Endodermal cell (in vitro differentiated cells): ENCODE data around the gene XDH. TPM values are rescaled to one million over a fixed set of nuclear protein-coding genes. Genes with fewer than 3 reads are reported as not detected.

ENCODE experiments used
- DNase-seq: peaks from one replicate; pipeline ENCODE4 v3.0.0-alpha.2; 2017
- H3K27ac ChIP-seq: 2 replicates; pipeline ENCODE4 v1.5.1; 2013; ENCODE audit warnings: mild to moderate bottlenecking, low read depth, low read length, moderate library complexity
- H3K27me3 ChIP-seq: 2 replicates; pipeline ENCODE4 v1.6.1; 2013; ENCODE audit warnings: mild to moderate bottlenecking, low read length, moderate library complexity; ENCODE audit not compliant: insufficient read depth, control insufficient read depth, poor library complexity, severe bottlenecking
- H3K36me3 ChIP-seq: 2 replicates; pipeline ENCODE4 v1.7.0; 2013; ENCODE audit warnings: mild to moderate bottlenecking, low read length, moderate library complexity; ENCODE audit not compliant: control insufficient read depth, insufficient read depth
- H3K4me1 ChIP-seq: one replicate; pipeline ENCODE4 v1.7.0; 2013; ENCODE audit warnings: low read length; ENCODE audit not compliant: control insufficient read depth, insufficient read depth
- H3K4me3 ChIP-seq: 2 replicates; pipeline ENCODE4 v1.5.1; 2013; ENCODE audit warnings: mild to moderate bottlenecking, low read length, moderate library complexity
- H3K9ac ChIP-seq: 2 replicates; pipeline ENCODE4 v1.6.1; 2013; ENCODE audit warnings: mild to moderate bottlenecking, low read length, moderate library complexity; ENCODE audit not compliant: poor library complexity, severe bottlenecking; ENCODE audit errors: extremely low read depth
- H3K9me3 ChIP-seq: 2 replicates; pipeline ENCODE4 v1.6.1; 2013; ENCODE audit warnings: mild to moderate bottlenecking, low read length, moderate library complexity; ENCODE audit not compliant: control insufficient read depth
- H3K27ac Mint-ChIP-seq: 2 replicates; pipeline ENCODE4 v1.8.0; 2020; ENCODE audit warnings: mixed read lengths
- H3K27me3 Mint-ChIP-seq: 2 replicates; pipeline ENCODE4 v1.8.0; 2021; ENCODE audit warnings: mild to moderate bottlenecking, mixed read lengths; ENCODE audit not compliant: insufficient read depth
- H3K36me3 Mint-ChIP-seq: 2 replicates; pipeline ENCODE4 v1.8.0; 2020; ENCODE audit warnings: low read depth, mixed read lengths
- H3K4me1 Mint-ChIP-seq: 2 replicates; pipeline ENCODE4 v1.8.0; 2020; ENCODE audit warnings: mixed read lengths
- H3K4me3 Mint-ChIP-seq: 2 replicates; pipeline ENCODE4 v1.8.0; 2020; ENCODE audit warnings: mild to moderate bottlenecking, moderate library complexity, mixed read lengths
- H3K9me3 Mint-ChIP-seq: 2 replicates; pipeline ENCODE4 v1.8.0; 2020; ENCODE audit warnings: mild to moderate bottlenecking, mixed read lengths
- WGBS, 2 experiments: methylation state at CpG; one replicate each; pipeline versions ENCODE4 v1.1.5 to v1.1.7; 2013; ENCODE audit warnings: missing lambda C conversion rate in 2 of 2, mixed read lengths in 1 of 2; ENCODE audit not compliant: insufficient coverage in 1 of 2, insufficient read length in 1 of 2; 5-methylcytosine and 5-hydroxymethylcytosine counted together
- total RNA-seq, 2 donors: library from RNA; stranded (reverse); fragmentation: NEBNext Ultra II Directional in 1 of 2; extraction: Animal tissue kit (Norgen Biotek cat#: 25700) in 1 of 2; gene quantifications; 2 replicates in 1 of 2; 3 replicates in 1 of 2; pipeline ENCODE4 v1.2.1, GENCODE V29; 2021
- TF ChIP-seq, protein P1 (sequence below): fragments of 200-600 bp; sonication (generic); conservative IDR thresholded peaks from 2 replicates; pipeline ENCODE4 v1.5.0; 2021; ENCODE audit warnings: antibody characterized with exemption, mild to moderate bottlenecking

XDH gene
- total RNA-seq, 2 donors from 2014 or later = 1.9 to 4.0 TPM

- TF ChIP-seq, protein P1, sequence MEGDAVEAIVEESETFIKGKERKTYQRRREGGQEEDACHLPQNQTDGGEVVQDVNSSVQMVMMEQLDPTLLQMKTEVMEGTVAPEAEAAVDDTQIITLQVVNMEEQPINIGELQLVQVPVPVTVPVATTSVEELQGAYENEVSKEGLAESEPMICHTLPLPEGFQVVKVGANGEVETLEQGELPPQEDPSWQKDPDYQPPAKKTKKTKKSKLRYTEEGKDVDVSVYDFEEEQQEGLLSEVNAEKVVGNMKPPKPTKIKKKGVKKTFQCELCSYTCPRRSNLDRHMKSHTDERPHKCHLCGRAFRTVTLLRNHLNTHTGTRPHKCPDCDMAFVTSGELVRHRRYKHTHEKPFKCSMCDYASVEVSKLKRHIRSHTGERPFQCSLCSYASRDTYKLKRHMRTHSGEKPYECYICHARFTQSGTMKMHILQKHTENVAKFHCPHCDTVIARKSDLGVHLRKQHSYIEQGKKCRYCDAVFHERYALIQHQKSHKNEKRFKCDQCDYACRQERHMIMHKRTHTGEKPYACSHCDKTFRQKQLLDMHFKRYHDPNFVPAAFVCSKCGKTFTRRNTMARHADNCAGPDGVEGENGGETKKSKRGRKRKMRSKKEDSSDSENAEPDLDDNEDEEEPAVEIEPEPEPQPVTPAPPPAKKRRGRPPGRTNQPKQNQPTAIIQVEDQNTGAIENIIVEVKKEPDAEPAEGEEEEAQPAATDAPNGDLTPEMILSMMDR = no peak
- Mint-ChIP-seq H3K27ac (no peak overlapping the region), H3K27me3 (no peaks in the 10 kb centered on the region), H3K9me3 (no peaks in the 10 kb centered on the region), H3K4me1 (peaks cover 8% of the 10 kb centered on the region), H3K4me3 (no peak overlapping the region), H3K36me3 (no peaks in the 10 kb centered on the region)
- no peaks in the 10 kb centered on the region for H3K4me1 ChIP-seq
- no peak overlapping the region for H3K9ac ChIP-seq
- 89 to 100% methylated on average over 2 of the region's 2 CpGs for WGBS, 2 experiments
- no peak overlapping the region for H3K27ac ChIP-seq
- H3K36me3 ChIP-seq = no peaks in the 10 kb centered on the region
- no peaks in the 10 kb centered on the region for H3K9me3 ChIP-seq
- DNase-seq = no peak
- no peaks in the 10 kb centered on the region for H3K27me3 ChIP-seq
- H3K4me3 ChIP-seq = no peak overlapping the region
Measured at GRCh38 chr2:31411771-31412170, 2.8 kb downstream of the XDH start.

DNA sequence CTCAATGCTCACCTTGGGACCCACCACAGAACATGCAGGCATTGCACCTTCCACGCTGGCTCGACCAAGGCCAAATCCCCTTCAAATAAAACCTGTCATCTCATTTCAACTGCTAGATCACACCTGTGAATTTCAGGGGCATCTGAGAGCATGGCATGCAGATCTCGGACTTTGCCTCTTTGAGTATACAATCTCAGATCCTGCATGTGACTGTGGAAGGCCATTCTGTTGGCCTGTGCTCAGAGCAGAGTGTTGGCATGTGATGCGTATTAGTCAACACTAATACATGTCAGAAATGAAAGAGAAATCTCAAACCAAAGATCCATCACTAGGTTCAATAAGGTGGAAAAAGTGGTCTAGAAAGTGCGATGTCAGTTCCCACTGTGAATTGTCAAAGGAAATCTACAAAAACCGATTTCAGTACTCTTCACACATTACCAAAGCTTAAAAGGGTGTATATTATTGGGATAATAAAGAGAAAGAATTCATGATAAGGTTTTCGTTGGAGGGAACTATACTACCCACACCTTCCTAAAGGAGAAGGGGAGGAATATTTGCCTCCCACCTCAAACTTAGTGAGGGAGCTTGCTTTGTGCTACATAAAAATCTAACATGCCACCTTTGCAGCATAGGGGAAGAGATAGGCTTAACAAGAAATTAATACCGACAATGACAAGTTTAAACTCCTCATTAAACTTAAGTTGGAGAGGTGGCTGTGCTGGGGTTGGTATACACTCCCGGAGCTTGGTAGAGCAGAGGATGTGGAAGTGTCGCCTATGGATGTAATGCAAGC, 7.8 kb downstream of the XDH start:
- H3K4me3 ChIP-seq = no peak overlapping the region
- Mint-ChIP-seq H3K4me3 (no peak overlapping the region), H3K27me3 (no peaks in the 10 kb centered on the region), H3K27ac (no peak overlapping the region), H3K9me3 (no peaks in the 10 kb centered on the region), H3K36me3 (no peaks in the 10 kb centered on the region), H3K4me1 (peaks cover 12% of the 10 kb centered on the region)
- no peaks in the 10 kb centered on the region for H3K4me1 ChIP-seq
- WGBS, 2 experiments = 93 to 95% methylated on average over 6 to 9 of the region's 10 CpGs
- H3K27ac ChIP-seq = no peak overlapping the region
- no peak overlapping the region for H3K9ac ChIP-seq
- TF ChIP-seq, protein P1 = no peak
- H3K36me3 ChIP-seq = no peaks in the 10 kb centered on the region
- H3K9me3 ChIP-seq = no peaks in the 10 kb centered on the region
- no peak for DNase-seq
- H3K27me3 ChIP-seq = no peaks in the 10 kb centered on the region

- WGBS, 2 experiments = 92% methylated on average over 4 of the region's 4 CpGs; no CpG with 5 or more reads in 1 of the 2 experiments
- no peaks in the 10 kb centered on the region for H3K36me3 ChIP-seq
- no peak overlapping the region for H3K9ac ChIP-seq
- no peaks in the 10 kb centered on the region for H3K27me3 ChIP-seq
- TF ChIP-seq, protein P1 = no peak
- no peak for DNase-seq
- no peak overlapping the region for H3K27ac ChIP-seq
- H3K27ac Mint-ChIP-seq = no peak overlapping the region
- no peak overlapping the region for H3K4me3 ChIP-seq
- H3K4me3 Mint-ChIP-seq = no peak overlapping the region
- H3K4me1 ChIP-seq = no peaks in the 10 kb centered on the region
- H3K27me3 Mint-ChIP-seq = no peaks in the 10 kb centered on the region
- H3K4me1 Mint-ChIP-seq = peaks cover 12% of the 10 kb centered on the region
- H3K9me3 ChIP-seq = no peaks in the 10 kb centered on the region
- H3K9me3 Mint-ChIP-seq = no peaks in the 10 kb centered on the region
- H3K36me3 Mint-ChIP-seq = no peaks in the 10 kb centered on the region
Measured at GRCh38 chr2:31404827-31405226, 9.7 kb downstream of the XDH start.
